ENCODE measurements around the gene FGF22. TPM values are rescaled to one million over a fixed set of nuclear protein-coding genes. Genes with fewer than 3 reads are reported as not detected.
"Not testable (repeated sequence)": the region's sequence is repeated elsewhere in the genome, so short reads cannot be mapped to it uniquely, and the experiment has no call there.

Gene FGF22
- total RNA-seq, 5 donors from 2014 or later (not counting 1 experiment from before 2014, with no cell fraction given): 0.35 to 3.9 (median 2.8) TPM

DNA sequence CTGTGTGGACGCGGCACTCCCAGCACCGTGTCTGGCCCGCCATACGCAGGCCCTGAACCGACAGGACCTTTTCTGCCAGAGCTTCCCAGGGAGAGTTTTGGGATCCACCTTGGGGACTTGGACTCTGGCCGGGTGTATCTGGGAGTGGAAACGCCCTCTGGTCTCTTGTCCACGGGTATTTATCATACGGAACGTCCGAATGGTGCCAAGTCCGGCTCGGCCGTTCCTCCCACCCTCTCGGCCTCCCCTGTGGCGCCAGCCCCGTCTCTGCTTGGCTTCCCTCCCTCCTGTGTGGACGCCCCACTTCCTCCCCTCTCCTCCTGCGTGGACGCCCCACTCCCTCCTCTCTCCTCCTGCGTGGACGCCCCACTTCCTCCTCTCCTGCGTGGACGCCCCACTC is 37.9 kb upstream of the FGF22 start:
- peaks cover 0 to 4% (median 0%) of the 10 kb centered on the region in 3 donors for H3K4me1 Mint-ChIP-seq
- Histone ChIP-seq H3K36me3 (ENCODE audit: control insufficient read depth in 2 of 2, extremely low read depth in 1 of 2, insufficient read depth in 1 of 2, low read length in 1 of 2) (no peaks in the 10 kb centered on the region), H3K27ac (ENCODE audit: low read length) (no peak overlapping the region), H3K9me3 (no peaks in the 10 kb centered on the region), H3K4me1 (ENCODE audit: control insufficient read depth in 1 of 2, extremely low read depth in 1 of 2, insufficient read depth in 2 of 2, low read length in 2 of 2) (no peaks in the 10 kb centered on the region), H3K4me3 (ENCODE audit: control insufficient read depth in 1 of 2, extremely low read depth in 1 of 2, low read length in 1 of 2) (no peak overlapping the region), H3K27me3 (replicated peaks in 1 of 2; ENCODE audit: control insufficient read depth in 2 of 2, extremely low read depth in 1 of 2, insufficient read depth in 2 of 2, low read length in 1 of 2) (peaks cover 0 to 2% of the 10 kb centered on the region in 2 experiments)
- ChIA-PET POLR2A (no interaction called here), CTCF (no interaction called here)
- H3K9me3 Mint-ChIP-seq: no peaks in the 10 kb centered on the region
- no peaks in the 10 kb centered on the region for H3K36me3 Mint-ChIP-seq
- H3K4me3 Mint-ChIP-seq: no peak overlapping the region
- DNase-seq: no peak
- 84% methylated on average over 12 of the region's 25 CpGs for WGBS (ENCODE audit: insufficient coverage)
- no peak overlapping the region for H3K27ac Mint-ChIP-seq
- ATAC-seq (replicated peaks in 1 of 4): no peak
- H3K27me3 Mint-ChIP-seq: no peaks in the 10 kb centered on the region

DNA sequence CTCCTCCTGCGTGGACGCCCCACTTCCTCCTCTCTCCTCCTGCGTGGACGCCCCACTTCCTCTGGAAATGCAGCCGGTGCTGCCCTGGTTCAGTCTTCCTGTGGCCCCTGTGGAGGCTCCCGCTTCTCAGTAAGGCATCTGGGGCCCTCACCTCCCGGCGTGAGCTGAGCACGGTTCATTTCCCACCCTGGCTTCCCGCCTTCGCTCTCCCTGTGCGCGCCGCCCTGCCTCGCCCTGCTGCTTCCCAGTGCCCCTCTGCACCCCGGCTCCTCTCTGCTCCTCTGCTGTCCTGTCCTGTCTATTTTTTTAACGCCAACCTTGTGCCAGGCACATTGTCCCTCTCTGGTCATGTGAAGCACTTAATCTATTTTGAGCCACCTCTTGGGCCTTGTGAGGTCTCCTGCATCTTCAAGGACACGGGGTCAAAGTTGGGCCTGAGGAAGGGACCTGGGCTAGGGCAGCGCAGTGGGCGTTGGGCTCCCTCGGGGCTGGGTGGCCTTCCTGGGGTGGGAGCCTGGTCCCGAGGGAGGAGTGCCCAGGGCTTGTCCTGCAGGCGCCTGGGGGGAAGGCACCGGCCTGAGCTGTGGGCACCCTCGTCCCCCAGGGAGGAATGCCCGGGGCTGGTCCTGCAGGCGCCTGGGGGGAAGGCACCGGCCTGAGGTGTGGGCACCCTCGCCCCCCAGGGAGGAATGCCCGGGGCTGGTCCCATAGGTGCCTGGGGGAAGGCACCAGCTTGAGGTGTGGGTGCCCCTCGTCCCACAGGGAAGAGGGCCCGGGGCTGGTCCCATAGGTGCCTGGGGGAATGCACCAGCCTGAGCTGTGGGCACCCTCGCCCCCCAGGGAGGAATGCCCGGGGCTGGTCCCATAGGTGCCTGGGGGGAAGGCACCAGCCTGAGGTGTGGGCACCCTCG is 37.0 kb upstream of the FGF22 start:
- 67% methylated on average over 19 of the region's 35 CpGs for WGBS (ENCODE audit: insufficient coverage)
- Mint-ChIP-seq H3K27ac (no peak overlapping the region), H3K9me3 (no peaks in the 10 kb centered on the region), H3K27me3 (no peaks in the 10 kb centered on the region), H3K4me1 (peaks cover 0 to 4% (median 0%) of the 10 kb centered on the region in 3 donors), H3K4me3 (no peak overlapping the region), H3K36me3 (no peaks in the 10 kb centered on the region)
- no peak overlapping the region for H3K4me3 ChIP-seq (ENCODE audit: control insufficient read depth in 1 of 2, extremely low read depth in 1 of 2, low read length in 1 of 2)
- no peaks in the 10 kb centered on the region for H3K36me3 ChIP-seq (ENCODE audit: control insufficient read depth in 2 of 2, extremely low read depth in 1 of 2, insufficient read depth in 1 of 2, low read length in 1 of 2)
- no peaks in the 10 kb centered on the region for H3K9me3 ChIP-seq
- ChIA-PET CTCF (no interaction called here), POLR2A (no interaction called here)
- DNase-seq (no peak), ATAC-seq (replicated peaks in 1 of 4) (no peak)
- H3K27me3 ChIP-seq (replicated peaks in 1 of 2; ENCODE audit: control insufficient read depth in 2 of 2, extremely low read depth in 1 of 2, insufficient read depth in 2 of 2, low read length in 1 of 2): no peaks in the 10 kb centered on the region
- H3K4me1 ChIP-seq (ENCODE audit: control insufficient read depth in 1 of 2, extremely low read depth in 1 of 2, insufficient read depth in 2 of 2, low read length in 2 of 2): no peaks in the 10 kb centered on the region
- H3K27ac ChIP-seq (ENCODE audit: low read length): no peak overlapping the region

DNA sequence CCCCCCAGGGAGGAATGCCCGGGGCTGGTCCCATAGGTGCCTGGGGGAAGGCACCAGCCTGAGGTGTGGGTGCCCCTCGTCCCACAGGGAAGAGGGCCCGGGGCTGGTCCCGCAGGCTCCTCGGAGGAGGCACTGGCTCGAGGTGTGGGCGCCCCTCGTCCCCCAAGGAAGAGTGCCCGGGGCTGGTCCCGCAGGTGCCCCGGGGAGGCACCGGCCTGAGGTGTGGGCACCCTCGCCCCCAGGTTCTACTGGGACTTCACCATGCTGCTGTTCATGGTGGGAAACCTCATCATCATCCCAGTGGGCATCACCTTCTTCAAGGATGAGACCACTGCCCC is 36.4 kb upstream of the FGF22 start:
- 73% methylated on average over 1 of the region's 13 CpGs for WGBS (ENCODE audit: insufficient coverage)
- POLR2A ChIA-PET; CTCF ChIA-PET; H3K4me1 ChIP-seq (ENCODE audit: control insufficient read depth in 1 of 2, extremely low read depth in 1 of 2, insufficient read depth in 2 of 2, low read length in 2 of 2); H3K4me3 ChIP-seq (ENCODE audit: control insufficient read depth in 1 of 2, extremely low read depth in 1 of 2, low read length in 1 of 2); H3K4me1 Mint-ChIP-seq; H3K4me3 Mint-ChIP-seq; H3K27ac Mint-ChIP-seq; H3K27me3 Mint-ChIP-seq; H3K27me3 ChIP-seq (replicated peaks in 1 of 2; ENCODE audit: control insufficient read depth in 2 of 2, extremely low read depth in 1 of 2, insufficient read depth in 2 of 2, low read length in 1 of 2); DNase-seq; H3K36me3 ChIP-seq (ENCODE audit: control insufficient read depth in 2 of 2, extremely low read depth in 1 of 2, insufficient read depth in 1 of 2, low read length in 1 of 2); H3K9me3 Mint-ChIP-seq; H3K36me3 Mint-ChIP-seq; ATAC-seq (replicated peaks in 1 of 4); H3K9me3 ChIP-seq; H3K27ac ChIP-seq (ENCODE audit: low read length): not testable (repeated sequence)

DNA sequence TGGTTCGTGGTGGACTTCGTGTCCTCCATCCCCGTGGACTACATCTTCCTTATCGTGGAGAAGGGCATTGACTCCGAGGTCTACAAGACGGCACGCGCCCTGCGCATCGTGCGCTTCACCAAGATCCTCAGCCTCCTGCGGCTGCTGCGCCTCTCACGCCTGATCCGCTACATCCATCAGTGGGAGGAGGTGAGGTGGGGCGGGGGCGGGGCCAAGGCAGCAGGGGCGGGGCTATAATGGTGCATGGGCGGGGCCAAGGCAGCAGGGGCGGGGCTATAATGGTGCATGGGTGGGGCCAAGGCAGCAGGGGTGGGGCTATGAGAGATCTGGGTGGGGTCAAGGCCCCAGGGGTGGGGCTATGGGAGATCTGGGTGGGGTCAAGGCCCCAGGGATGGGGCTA is 35.9 kb upstream of the FGF22 start:
- H3K9me3 Mint-ChIP-seq; H3K36me3 Mint-ChIP-seq; H3K9me3 ChIP-seq; H3K4me1 ChIP-seq (ENCODE audit: control insufficient read depth in 1 of 2, extremely low read depth in 1 of 2, insufficient read depth in 2 of 2, low read length in 2 of 2); H3K27ac ChIP-seq (ENCODE audit: low read length); H3K4me3 ChIP-seq (ENCODE audit: control insufficient read depth in 1 of 2, extremely low read depth in 1 of 2, low read length in 1 of 2); H3K27me3 Mint-ChIP-seq; CTCF ChIA-PET; H3K4me1 Mint-ChIP-seq; H3K36me3 ChIP-seq (ENCODE audit: control insufficient read depth in 2 of 2, extremely low read depth in 1 of 2, insufficient read depth in 1 of 2, low read length in 1 of 2); POLR2A ChIA-PET; H3K4me3 Mint-ChIP-seq; DNase-seq; H3K27me3 ChIP-seq (replicated peaks in 1 of 2; ENCODE audit: control insufficient read depth in 2 of 2, extremely low read depth in 1 of 2, insufficient read depth in 2 of 2, low read length in 1 of 2); H3K27ac Mint-ChIP-seq: not testable (repeated sequence)
- WGBS (ENCODE audit: insufficient coverage): 92% methylated on average over 7 of the region's 20 CpGs
- peak in 3 of 4 experiments; percentile 51 to 57 (median 56) for ATAC-seq (replicated peaks in 1 of 4)

DNA sequence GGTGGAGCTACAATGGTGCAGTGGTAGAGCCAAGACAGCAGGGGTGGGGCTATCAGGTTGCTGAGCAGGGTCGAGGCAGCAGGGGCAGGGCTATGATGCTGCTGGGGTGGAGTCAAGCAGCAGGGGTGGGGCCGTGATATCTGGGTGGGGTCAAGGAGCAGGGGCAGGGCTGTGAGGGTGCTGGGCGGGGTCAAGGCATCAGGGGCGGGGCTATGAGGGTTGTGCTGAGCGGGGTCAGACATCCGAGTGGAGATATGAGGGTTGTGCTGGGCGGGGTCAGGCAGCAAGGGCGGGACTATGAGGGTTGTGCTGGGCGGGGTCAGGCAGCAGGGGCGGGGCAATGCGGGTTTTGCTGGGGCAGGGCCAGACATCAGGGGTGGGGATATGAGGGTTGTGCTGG is 35.3 kb upstream of the FGF22 start:
- ATAC-seq (replicated peaks in 1 of 4) (peak; percentile 24 to 78 (median 40)), DNase-seq (peak in 15 of 35 experiments; percentile 12 to 48 (median 28))
- Mint-ChIP-seq H3K36me3 (no peaks in the 10 kb centered on the region), H3K4me1 (peaks cover 0 to 5% (median 2%) of the 10 kb centered on the region in 3 donors), H3K4me3 (no peak overlapping the region), H3K27me3 (no peaks in the 10 kb centered on the region), H3K9me3 (no peaks in the 10 kb centered on the region), H3K27ac (no peak overlapping the region)
- H3K4me1 ChIP-seq (ENCODE audit: control insufficient read depth in 1 of 2, extremely low read depth in 1 of 2, insufficient read depth in 2 of 2, low read length in 2 of 2): peaks cover 0 to 11% of the 10 kb centered on the region in 2 experiments
- H3K9me3 ChIP-seq: no peaks in the 10 kb centered on the region
- no peaks in the 10 kb centered on the region for H3K36me3 ChIP-seq (ENCODE audit: control insufficient read depth in 2 of 2, extremely low read depth in 1 of 2, insufficient read depth in 1 of 2, low read length in 1 of 2)
- H3K4me3 ChIP-seq (ENCODE audit: control insufficient read depth in 1 of 2, extremely low read depth in 1 of 2, low read length in 1 of 2): no peak overlapping the region
- no peak overlapping the region for H3K27ac ChIP-seq (ENCODE audit: low read length)
- CTCF ChIA-PET: interaction anchor here in 1 of 2 donors (0.6 kb wide), 1 partner anchor 133 kb away, joined by 4 read pairs; no protein-coding TSS in a partner anchor
- WGBS (ENCODE audit: insufficient coverage): 86% methylated on average over 11 of the region's 11 CpGs
- no peaks in the 10 kb centered on the region for H3K27me3 ChIP-seq (replicated peaks in 1 of 2; ENCODE audit: control insufficient read depth in 2 of 2, extremely low read depth in 1 of 2, insufficient read depth in 2 of 2, low read length in 1 of 2)
- POLR2A ChIA-PET: no interaction called here

DNA sequence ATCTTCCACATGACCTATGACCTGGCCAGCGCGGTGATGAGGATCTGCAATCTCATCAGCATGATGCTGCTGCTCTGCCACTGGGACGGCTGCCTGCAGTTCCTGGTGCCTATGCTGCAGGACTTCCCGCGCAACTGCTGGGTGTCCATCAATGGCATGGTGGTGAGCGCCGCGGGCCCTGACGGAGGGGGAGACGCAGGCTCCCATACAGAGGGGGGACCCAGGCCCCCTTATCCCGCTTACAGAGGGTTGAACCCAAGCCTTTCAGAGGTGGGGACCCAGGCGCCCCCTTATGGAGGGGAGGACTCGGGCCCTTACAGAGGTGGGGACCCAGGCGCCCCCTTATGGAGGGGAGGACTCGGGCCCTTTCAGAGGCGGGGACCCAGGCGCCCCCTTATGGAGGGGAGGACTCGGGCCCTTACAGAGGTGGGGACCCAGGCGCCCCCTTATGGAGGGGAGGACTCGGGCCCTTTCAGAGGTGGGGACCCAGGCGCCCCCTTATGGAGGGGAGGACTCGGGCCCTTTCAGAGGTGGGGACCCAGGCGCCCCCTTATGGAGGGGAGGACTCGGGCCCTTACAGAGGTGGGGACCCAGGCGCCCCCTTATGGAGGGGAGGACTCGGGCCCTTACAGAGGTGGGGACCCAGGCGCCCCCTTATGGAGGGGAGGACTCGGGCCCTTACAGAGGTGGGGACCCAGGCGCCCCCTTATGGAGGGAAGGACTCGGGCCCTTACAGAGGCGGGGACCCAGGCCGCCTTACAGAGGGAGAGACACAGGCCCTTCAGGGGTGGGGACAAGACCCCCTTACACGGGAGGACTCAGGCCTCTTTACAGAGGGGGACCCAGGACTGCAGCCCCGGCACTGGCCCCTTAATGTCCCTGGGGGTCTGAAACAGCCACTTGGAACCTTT is 34.4 kb upstream of the FGF22 start:
- DNase-seq; POLR2A ChIA-PET; H3K27ac Mint-ChIP-seq; H3K9me3 Mint-ChIP-seq; H3K36me3 Mint-ChIP-seq; H3K36me3 ChIP-seq (ENCODE audit: control insufficient read depth in 2 of 2, extremely low read depth in 1 of 2, insufficient read depth in 1 of 2, low read length in 1 of 2); ATAC-seq (replicated peaks in 1 of 4); H3K27me3 ChIP-seq (replicated peaks in 1 of 2; ENCODE audit: control insufficient read depth in 2 of 2, extremely low read depth in 1 of 2, insufficient read depth in 2 of 2, low read length in 1 of 2); H3K27me3 Mint-ChIP-seq; H3K27ac ChIP-seq (ENCODE audit: low read length); H3K9me3 ChIP-seq: not testable (repeated sequence)
- WGBS (ENCODE audit: insufficient coverage): 52% methylated on average over 9 of the region's 34 CpGs
- peak overlapping the region in 1 of 3 donors; percentile 41 for H3K4me3 Mint-ChIP-seq
- Histone ChIP-seq H3K4me3 (ENCODE audit: control insufficient read depth in 1 of 2, extremely low read depth in 1 of 2, low read length in 1 of 2) (peak overlapping the region in 1 of 2 donors; percentile 27), H3K4me1 (ENCODE audit: control insufficient read depth in 1 of 2, extremely low read depth in 1 of 2, insufficient read depth in 2 of 2, low read length in 2 of 2) (peaks cover 3 to 21% of the 10 kb centered on the region in 2 experiments)
- CTCF ChIA-PET: interaction anchor here in 1 of 2 donors (0.6 kb wide), 1 partner anchor 132 kb away, joined by 4 read pairs; no protein-coding TSS in a partner anchor
- peaks cover 5 to 11% (median 7%) of the 10 kb centered on the region in 3 donors for H3K4me1 Mint-ChIP-seq

All from T-cell (primary cell).